HT-29 (cell line): ENCODE results near the gene PFKFB4. TPM values are rescaled to one million over a fixed set of nuclear protein-coding genes. Genes with fewer than 3 reads are reported as not detected.
"Not testable (repeated sequence)": the region's sequence is repeated elsewhere in the genome, so short reads cannot be mapped to it uniquely, and the experiment has no call there.

Source experiments
- DNase-seq: peaks from one replicate; pipeline ENCODE4 v3.0.0-alpha.2; 2015; ENCODE audit warnings: low spot score
- total RNA-seq: library from RNA; depleted of rRNA; stranded (reverse); fragments of >200 nt; shearing (Covaris generic); gene quantifications from 2 replicates; pipeline ENCODE4 v1.2.3, GENCODE V29; 2014

PFKFB4 gene
- total RNA-seq, 1 experiment from 2014 or later: 5.0 TPM

- no peak for DNase-seq
Observed at GRCh38 chr3:48501196-48501595, 55.4 kb downstream of the PFKFB4 start.

- DNase-seq: no peak
Observed at GRCh38 chr3:48500656-48501055, 55.9 kb downstream of the PFKFB4 start.

GRCh38 chr3:48493203-48493501 is 63.5 kb downstream of the PFKFB4 start:
- no peak for DNase-seq

DNA sequence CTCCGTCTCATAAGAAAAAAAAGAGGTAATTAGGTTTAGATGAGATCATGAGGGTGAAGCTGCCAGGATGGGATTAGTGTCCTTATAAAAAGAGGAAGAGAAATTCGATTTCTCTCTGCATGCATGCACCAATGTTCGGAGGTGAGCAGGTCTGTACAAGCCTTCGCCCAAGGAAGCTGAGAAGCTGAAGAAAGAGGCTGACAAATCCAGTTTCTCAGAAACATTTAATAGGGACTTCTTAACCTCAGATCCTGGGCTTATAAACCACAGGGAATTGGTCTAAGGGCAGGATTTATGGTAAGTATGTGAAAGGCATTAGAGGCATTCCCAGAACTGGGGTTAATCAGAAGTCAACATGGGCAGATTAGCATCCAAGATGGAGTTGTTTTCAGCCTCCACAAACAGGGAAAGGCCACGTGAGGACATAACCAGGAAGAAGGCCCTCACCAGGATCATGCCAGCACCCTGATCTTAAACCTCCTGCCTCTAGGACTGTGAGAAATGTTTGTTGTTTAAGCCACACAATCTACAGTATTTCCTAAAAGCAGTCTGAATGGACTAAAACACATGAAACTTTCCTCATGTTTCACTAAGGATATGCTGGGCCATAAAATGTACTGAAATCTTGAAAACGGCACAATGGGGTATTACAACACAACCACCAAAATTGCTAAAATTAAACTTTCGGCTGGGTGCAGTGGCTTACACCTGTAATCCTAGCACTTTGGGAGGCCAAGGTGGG is 64.0 kb downstream of the PFKFB4 start:
- peak; percentile 41 for DNase-seq

DNA sequence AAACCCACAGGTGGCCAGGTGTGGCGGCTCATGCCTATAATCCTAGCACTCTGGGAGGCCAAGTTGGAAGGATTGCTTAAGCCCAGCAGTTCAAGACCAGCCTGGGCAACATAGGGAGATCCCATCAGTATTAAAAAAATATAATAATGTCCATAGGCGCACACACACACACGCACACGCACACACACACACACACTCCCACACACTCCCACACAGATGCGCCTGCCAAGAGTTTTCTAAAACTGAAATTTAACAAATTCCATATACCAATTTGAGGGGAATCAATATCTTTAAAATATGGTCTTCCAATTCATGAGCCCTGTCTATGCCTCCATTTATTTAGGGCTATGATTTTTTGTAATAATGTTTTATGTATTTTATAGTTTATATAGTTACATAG is 69.7 kb downstream of the PFKFB4 start:
- DNase-seq: no peak

DNA sequence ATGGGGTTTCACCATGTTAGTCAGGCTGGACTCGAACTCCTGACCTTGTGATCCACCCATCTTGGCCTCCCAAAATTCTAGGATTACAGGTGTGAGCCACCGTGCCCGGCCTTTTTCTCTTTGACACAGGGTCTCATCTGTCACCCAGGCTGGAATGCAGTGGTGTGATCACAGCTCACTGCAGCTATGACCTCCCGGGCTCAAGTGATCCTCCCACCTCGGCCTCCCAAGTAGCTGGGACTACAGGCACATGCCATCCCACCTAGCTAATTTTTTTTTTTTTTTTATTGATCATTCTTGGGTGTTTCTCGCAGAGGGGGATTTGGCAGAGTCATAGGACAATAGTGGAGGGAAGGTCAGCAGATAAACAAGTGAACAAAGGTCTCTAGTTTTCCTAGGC is 73.8 kb downstream of the PFKFB4 start:
- not testable (repeated sequence) for DNase-seq

- not testable (repeated sequence) for DNase-seq
Observed at GRCh38 chr3:48480891-48481290, 75.7 kb downstream of the PFKFB4 start.

GRCh38 chr3:48478626-48479555 is 77.7 kb downstream of the PFKFB4 start:
- DNase-seq: no peak

GRCh38 chr3:48477959-48478520 is 78.6 kb downstream of the PFKFB4 start:
- DNase-seq: no peak

DNA sequence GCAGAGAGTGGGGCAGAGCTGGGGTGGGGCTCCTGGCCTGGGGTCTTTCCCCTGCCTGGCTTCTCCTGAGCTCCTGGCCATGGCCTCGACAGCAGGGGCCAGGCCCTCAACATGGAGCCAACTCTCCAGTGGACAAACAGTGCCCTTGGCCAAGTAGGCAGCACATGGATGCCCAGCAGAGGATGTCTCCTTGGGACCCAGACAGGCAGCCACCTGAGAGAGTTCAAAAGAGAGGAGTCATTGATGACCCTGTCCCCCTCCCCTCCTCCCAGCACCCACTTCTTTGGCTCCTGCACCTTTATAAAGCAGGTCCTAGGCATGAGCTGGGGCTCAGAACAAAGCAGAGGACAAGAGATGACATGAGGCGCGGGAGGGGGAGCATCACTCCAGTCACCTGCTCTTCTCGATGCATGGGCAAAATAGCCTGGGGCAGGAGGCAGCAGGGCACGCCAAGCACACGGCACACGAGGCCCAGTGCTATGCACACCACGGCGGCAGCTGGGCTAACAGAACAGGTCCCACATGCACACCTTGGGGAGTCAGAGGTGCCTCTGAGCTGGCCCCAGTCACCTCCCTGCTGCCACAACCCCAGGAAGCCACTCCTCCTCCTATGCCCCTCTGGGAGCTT is 80.1 kb downstream of the PFKFB4 start:
- DNase-seq: no peak

DNA sequence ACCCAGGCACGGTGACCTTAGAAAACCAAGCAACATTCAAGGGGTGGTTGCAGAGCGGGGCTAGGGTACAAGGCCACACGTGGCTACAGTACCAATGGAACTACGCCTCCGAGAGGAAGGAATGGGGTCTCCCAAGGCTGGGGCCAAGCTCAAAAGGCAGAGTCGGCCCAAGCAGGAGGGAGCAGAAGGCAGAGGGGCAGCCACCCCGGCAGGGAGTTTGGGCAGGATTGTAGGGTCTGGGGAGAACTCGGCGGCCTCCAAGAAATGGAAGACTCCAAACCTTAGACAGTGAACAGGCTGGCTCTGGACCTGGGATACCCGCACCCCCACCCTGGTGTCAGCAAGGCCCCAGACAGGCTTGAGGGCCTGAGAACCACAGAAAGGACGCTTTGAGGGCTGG is 81.4 kb downstream of the PFKFB4 start:
- no peak for DNase-seq

GRCh38 chr3:48474619-48475018 is 82.0 kb downstream of the PFKFB4 start:
- DNase-seq: no peak

GRCh38 chr3:48474031-48474430 is 82.6 kb downstream of the PFKFB4 start:
- DNase-seq: not testable (repeated sequence)

- no peak for DNase-seq
Observed at GRCh38 chr3:48473617-48473952, 83.0 kb downstream of the PFKFB4 start.

- peak; percentile 89 for DNase-seq
Observed at GRCh38 chr3:48472923-48473616, 83.5 kb downstream of the PFKFB4 start.

- no peak for DNase-seq
Observed at GRCh38 chr3:48472673-48472922, 84.0 kb downstream of the PFKFB4 start.

- DNase-seq: no peak
Observed at GRCh38 chr3:48470286-48470685, 86.3 kb downstream of the PFKFB4 start.

GRCh38 chr3:48469046-48469915 is 87.3 kb downstream of the PFKFB4 start:
- no peak for DNase-seq

DNA sequence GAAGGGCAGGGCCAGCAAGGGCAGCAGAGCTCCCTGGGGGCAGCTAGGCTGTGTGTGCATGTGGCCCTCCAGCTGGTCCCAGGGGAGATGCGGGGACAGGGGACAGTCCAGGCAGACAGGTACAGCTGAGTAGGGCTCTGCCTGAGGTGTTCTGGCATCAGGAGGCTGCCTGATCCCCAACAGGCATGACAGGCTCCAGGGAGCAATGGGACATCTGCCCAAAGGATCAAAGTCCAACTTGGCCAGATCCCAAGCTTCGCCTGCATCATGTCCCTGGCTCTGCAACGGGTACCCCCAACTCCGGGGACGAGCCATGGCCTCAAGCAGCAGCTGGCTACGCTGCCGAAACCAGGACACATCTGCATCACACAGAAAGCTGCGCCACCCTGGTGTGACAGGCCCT is 88.3 kb downstream of the PFKFB4 start:
- peak; percentile 36 for DNase-seq
